Hepatocyte (in vitro differentiated cells): ENCODE results near the gene METTL14.

ENCODE experiments used
- CTCF ChIP-seq: fragments of 200-600 bp; sonication (generic); IDR thresholded peaks from 2 replicates; pipeline ENCODE4 v1.5.1; 2016; ENCODE audit warnings: antibody characterized with exemption, mild to moderate bottlenecking; ENCODE audit not compliant: poor library complexity
- EZH2phosphoT487 ChIP-seq: fragments of 200-600 bp; sonication (generic); IDR thresholded peaks from one replicate; pipeline ENCODE4 v1.6.1; 2018; ENCODE audit warnings: antibody characterized with exemption, mild to moderate bottlenecking, low read depth, moderate library complexity; ENCODE audit not compliant: unreplicated experiment, severe bottlenecking

GRCh38 chr4:118736900-118737299, 51.7 kb downstream of the METTL14 start:
- TF ChIP-seq CTCF (no peak), EZH2phosphoT487 (no peak)
